HG02588 (cell line): ENCODE data around the gene MRPL54.
"Not testable (repeated sequence)": the region's sequence is repeated elsewhere in the genome, so short reads cannot be mapped to it uniquely, and the experiment has no call there.

Experiments used
- ATAC-seq: cut with Tn5 transposase; IDR thresholded peaks from one replicate; pipeline ENCODE4 v1.9.1; 2021; ENCODE audit warnings: mild to moderate bottlenecking, moderate library complexity; ENCODE audit not compliant: unreplicated experiment

The MRPL54 gene

GRCh38 chr19:3738477-3739220 lies 23.8 kb upstream of the MRPL54 start:
- no peak for ATAC-seq

GRCh38 chr19:3740431-3740830 lies 22.1 kb upstream of the MRPL54 start:
- ATAC-seq = no peak

GRCh38 chr19:3743486-3743885 lies 19.0 kb upstream of the MRPL54 start:
- no peak for ATAC-seq

DNA sequence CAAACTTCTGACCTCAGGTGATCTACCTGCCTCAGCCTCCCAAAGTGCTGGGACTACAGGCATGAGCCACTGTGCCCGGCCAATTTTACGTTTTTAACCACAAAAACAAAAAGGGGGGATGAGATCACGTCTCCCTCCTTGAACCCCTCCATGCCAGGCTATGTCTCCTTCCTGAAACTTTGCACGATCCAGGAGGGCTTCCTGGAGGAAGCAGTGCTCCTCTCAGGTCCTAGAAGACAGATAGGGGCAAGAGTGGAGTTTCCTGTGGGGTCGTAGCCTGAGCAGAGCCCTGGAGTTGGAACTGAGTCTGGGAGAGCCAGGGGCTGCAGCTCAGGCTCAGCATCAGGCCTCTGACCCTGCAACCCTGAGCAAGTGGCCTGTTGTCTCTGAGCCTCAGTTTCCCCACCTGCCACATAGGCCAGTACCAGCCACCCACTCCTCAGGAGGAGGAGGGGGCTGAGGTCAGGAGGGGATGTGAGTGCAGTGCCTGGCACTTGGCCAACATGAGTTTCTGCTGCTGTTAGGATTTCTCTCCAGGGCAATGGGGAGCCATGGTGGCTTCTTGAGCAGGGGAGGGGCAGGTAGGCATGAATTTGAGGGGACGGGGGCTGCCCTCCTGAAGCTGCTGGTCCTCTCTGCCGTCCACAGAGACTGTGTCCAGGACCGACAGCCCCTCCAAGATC lies 17.0 kb upstream of the MRPL54 start:
- ATAC-seq = no peak

DNA sequence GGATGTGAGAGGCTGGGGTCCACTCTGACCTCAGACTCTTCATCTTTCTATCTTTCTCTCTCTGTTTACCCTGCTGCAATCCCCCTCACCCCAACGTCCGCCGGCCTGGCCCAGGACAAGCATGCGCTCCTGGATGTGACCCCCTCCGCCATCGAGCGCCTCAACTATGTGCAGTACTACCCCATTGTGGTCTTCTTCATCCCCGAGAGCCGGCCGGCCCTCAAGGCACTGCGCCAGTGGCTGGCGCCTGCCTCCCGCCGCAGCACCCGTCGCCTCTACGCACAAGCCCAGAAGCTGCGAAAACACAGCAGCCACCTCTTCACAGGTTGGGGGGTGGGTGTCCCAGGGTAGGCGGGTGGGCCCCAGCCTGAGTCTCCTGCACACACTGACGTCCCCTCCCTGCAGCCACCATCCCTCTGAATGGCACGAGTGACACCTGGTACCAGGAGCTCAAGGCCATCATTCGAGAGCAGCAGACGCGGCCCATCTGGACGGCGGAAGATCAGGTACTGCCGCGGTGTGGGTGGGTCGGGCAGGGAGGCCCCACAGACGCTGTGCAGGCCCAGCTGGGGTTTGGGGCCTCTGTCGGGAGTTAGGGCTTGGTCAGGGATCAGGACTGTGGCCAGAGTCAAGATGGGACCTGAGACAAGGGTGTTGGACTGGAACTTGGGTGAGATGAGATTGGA lies 16.0 kb upstream of the MRPL54 start:
- ATAC-seq = no peak

DNA sequence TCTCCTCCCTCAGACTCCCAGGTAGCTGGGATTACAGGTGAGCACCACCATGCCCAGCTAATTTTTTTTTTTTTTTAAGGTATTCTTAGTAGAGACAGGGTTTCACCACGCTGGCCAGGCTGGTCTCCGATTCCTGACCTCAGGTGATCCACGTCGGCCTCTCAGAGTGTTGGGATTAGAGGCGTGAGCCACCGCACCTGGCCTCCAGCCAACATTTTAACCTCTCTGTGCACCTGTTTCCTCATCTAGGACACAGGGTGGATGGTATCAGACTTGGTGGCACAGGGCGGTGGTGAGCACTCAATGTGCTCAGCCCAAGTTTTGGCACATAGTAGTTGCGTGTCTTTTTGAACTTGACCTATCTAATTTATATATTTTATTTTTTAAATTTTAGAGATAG lies 13.5 kb upstream of the MRPL54 start:
- ATAC-seq = no peak

DNA sequence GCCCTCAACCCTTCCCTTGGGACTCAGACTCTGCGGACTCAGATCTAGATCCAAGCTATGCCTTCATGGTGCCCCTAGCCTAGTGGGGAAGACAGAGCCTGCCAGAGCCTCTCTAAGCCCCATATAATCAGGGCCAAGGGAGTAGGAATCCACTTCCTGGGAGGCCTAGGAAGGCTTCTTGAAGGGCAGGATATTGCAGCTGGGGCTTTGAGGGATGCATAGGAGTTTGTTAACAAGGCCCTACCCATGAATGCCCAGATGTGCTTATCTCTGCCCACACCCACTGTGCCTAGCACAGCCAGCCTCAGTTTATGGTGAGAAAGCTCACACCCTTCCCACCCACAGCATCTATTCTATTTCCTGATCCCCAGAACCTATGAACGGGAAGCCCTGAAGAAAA lies 12.3 kb upstream of the MRPL54 start:
- no peak for ATAC-seq

GRCh38 chr19:3751236-3751635 lies 11.2 kb upstream of the MRPL54 start:
- no peak for ATAC-seq

GRCh38 chr19:3752492-3752891 lies 10.0 kb upstream of the MRPL54 start:
- no peak for ATAC-seq

- no peak for ATAC-seq
These were observed 8.7 kb upstream of the MRPL54 start for GRCh38 chr19:3753631-3754410.

DNA sequence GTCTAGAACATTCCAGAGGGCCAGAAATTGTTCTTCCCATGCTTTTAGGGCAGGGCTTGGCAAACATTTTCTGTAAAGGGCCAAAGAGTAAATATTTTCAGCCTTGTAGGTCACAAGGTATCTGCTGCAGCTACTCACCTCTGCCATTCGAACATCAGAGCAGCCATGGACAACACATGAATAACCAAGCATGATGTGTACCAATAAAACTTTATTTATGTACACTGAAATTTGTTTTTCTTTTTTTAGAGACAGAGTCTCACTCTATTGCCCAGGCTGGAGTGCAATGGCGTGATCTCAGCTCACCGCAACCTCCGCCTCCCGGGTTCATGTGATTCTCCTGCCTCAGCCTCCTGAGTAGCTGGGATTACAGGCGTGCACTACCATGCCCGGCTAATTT lies 4.8 kb upstream of the MRPL54 start:
- not testable (repeated sequence) for ATAC-seq

GRCh38 chr19:3758297-3758696 lies 4.2 kb upstream of the MRPL54 start:
- not testable (repeated sequence) for ATAC-seq

- no peak for ATAC-seq
These were observed 2.8 kb upstream of the MRPL54 start for GRCh38 chr19:3759482-3760254.

DNA sequence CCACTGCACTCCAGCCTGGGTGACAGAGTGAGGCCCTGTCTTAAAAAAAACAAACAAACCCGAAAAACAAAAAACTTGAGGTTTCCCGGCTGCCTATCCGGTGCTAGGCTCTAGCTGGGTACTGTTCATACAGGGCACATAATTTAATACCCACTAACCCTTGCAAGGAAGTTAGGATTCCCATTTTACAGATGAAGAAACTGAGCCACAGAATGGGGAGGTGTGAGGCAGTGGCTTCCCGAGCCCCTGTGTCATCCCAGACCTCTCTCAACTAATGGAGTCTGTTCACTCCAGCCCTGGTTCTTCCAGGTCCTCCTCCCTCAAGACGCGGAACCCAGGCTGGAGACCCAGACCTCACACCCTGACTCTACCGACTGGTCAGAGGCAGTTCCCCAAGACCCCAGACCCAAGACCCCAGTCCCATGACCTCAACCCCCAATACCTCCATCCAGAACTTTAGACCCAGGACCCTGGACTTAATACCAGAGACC lies 1.6 kb upstream of the MRPL54 start:
- ATAC-seq = no peak

- ATAC-seq = peak; percentile 51
These were observed 926 bp upstream of the MRPL54 start, which contains the start of gene APBA3 for GRCh38 chr19:3761382-3762129. Gene APBA3, minus strand, starts transcription at chr19:3761692. Its CDS starts 1,428 bp downstream, at chr19:3760264.

GRCh38 chr19:3762130-3762473 lies 380 bp upstream of the MRPL54 start:
- no peak for ATAC-seq

DNA sequence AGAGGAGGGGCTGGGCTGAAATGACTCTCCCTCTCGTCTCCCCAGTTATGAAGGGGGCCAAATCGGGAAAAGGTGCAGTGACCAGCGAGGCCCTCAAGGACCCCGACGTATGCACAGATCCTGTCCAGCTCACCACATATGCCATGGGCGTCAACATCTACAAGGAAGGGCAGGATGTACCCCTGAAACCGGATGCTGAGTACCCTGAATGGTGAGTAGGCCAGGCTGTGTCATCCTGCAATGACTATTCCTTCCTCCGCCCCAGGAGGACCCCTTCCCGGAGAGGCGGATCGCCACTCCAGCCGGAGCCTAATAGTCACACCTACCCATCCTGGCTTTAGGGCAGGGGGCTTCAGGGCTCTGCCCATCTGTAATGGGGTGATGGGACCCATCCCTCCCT lies 2.6 kb downstream of the MRPL54 start:
- no peak for ATAC-seq

- not testable (repeated sequence) for ATAC-seq
These were observed 3.3 kb downstream of the MRPL54 start for GRCh38 chr19:3765757-3766156.

- ATAC-seq = no peak
These were observed 4.0 kb downstream of the MRPL54 start for GRCh38 chr19:3766520-3766919.

DNA sequence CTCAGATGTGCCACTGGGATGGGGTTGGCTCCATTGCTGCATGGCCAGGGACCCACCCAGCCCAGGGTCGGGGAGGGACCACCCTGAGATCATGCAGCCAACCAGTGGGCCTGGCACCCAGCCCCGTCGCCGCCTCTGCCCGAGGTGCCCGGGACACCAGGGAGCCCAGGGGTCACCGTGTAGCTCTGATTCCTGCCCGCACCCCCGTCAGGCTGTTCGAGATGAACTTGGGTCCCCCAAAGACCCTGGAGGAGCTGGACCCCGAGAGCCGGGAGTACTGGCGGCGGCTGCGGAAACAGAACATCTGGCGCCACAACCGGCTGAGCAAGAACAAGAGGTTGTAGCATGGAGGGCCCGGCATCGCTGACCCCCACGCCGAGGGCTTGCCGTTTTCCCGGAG lies 4.6 kb downstream of the MRPL54 start:
- no peak for ATAC-seq
